Measurements from ENCODE around the gene FERD3L. TPM values are rescaled to one million over a fixed set of nuclear protein-coding genes. Genes with fewer than 3 reads are reported as not detected.
"Not testable (repeated sequence)": the region's sequence is repeated elsewhere in the genome, so short reads cannot be mapped to it uniquely, and the experiment has no call there.

The FERD3L gene, protein sequence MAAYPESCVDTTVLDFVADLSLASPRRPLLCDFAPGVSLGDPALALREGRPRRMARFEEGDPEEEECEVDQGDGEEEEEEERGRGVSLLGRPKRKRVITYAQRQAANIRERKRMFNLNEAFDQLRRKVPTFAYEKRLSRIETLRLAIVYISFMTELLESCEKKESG
- not detected for total RNA-seq

DNA sequence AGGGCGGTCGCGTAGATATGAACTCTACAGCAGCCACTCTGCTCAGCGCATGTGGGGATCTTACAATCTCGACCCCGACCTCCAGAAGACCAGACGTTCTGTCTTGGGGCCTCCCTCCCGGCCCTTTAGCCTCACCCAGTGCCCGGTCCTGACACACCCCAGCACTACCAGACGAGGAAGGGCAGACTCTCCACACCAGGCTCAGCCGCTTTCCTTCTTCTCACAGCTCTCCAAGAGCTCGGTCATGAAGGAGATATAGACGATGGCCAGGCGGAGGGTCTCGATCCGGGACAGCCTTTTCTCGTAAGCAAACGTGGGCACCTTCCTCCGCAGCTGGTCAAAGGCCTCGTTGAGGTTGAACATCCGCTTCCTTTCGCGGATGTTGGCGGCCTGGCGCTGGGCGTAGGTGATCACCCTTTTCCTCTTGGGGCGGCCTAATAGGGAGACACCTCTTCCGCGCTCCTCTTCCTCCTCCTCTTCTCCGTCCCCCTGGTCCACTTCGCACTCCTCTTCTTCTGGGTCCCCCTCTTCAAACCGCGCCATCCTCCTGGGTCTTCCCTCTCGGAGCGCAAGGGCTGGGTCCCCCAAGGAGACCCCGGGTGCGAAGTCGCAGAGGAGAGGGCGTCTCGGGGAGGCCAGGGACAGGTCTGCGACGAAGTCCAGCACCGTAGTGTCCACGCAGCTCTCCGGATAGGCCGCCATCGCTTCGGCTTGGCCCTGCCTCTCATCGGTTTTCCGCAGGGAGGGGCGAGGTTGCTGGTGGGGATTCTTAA is at the start of gene FERD3L:
TSS of gene FERD3L (minus strand) at position 761 of the 773 bp plus-strand sequence. CDS start at position 702, 59 bp downstream.
- intact Hi-C loops (cut with DNase I) = no loop called here
- ATAC-seq (peak; percentile 20), DNase-seq (ENCODE audit: low spot score) (no peak)

DNA sequence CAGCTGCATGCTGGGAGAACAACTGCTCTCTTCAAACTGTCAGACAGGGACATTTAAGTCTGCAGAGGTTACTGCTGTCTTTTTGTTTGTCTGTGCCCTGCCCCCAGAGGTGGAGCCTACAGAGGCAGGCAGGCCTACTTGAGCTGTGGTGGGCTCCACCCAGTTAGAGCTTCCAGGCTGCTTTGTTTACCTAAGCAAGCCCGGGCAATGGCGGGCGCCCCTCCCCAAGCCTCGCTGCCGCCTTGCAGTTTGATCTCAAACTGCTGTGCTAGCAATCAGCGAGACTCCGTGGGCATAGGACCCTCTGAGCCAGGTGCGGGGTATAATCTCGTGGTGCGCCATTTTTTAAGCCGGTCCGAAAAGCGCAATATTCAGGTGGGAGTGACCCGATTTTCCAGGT is 49.2 kb upstream of the FERD3L start:
- intact Hi-C loops (cut with DNase I); ATAC-seq; DNase-seq (ENCODE audit: low spot score): not testable (repeated sequence)

DNA sequence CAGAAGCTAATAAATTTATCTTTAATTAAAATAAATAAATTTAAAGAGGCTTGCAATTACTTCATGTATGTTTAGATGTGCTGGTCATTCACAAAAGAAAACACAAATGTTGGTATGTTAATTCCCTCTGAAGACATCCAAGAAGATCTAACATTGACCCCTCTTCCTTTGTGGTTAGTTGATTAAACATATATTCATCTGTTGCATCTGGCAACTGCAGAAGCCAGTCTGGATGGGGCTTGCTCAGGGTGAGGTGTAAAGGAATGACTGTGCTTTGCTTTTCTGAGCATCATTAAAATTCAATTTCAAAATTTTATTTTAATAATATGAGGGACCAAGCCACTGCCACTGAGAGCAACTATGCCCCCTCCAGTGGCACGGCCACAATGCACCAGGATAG is 36.4 kb upstream of the FERD3L start:
- DNase-seq (ENCODE audit: low spot score) = no peak
- intact Hi-C loops (cut with DNase I) = no loop called here
- ATAC-seq = no peak

DNA sequence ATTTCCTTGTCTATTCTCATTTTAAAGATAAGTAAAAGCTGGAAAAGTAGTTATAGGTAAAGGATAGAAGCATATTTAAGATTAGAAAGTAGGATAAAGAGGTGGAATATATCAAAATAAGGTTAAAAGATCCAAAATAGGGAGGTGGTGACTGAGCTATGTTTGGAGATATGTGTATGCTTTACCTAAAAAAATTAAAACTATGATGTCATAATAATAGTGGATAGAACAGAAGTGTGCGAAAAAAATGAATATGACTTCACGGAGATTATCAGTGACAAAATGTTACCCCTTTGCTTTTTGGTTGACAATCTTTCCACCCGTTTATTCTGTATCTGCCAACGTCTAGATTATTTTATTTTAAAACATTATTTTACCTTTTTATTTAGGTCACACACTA is 33.4 kb upstream of the FERD3L start:
- no peak for ATAC-seq
- intact Hi-C loops (cut with DNase I) = no loop called here
- no peak for DNase-seq (ENCODE audit: low spot score)

- intact Hi-C loops (cut with DNase I) = no loop called here
- ATAC-seq = no peak
- no peak for DNase-seq (ENCODE audit: low spot score)
These were observed 32.0 kb upstream of the FERD3L start for GRCh38 chr7:19177269-19177668.

- intact Hi-C loops (cut with DNase I) = no loop called here
- no peak for DNase-seq (ENCODE audit: low spot score)
- no peak for ATAC-seq
These were observed 30.0 kb upstream of the FERD3L start for GRCh38 chr7:19175241-19175640.

- ATAC-seq = no peak
- intact Hi-C loops (cut with DNase I) = no loop called here
These were observed 16.4 kb upstream of the FERD3L start for GRCh38 chr7:19161671-19162070.

DNA sequence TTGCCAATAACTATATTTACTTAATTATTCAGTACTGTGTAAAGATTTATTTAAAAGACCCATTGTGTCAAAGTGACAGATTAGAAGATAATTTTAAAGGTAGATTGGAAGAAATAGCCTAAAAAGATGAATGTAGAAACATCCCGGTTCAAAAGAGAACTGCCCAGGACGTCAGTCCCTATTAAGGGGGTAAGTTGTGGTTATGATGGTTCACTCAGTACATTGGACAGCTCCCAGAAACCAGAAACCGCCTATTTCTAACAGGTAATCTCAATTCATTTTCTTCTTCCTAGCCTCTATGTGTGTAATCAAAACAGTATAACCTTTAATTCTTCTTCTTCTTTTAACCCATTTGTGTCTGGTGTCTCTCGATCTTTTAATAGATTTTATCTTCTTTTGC is 1.5 kb upstream of the FERD3L start:
- intact Hi-C loops (cut with DNase I) = loop anchor here (2.0 kb wide), 1 partner anchor 64 kb away; no protein-coding TSS in a partner anchor
- no peak for DNase-seq (ENCODE audit: low spot score)
- no peak for ATAC-seq

More at GRCh38 chr7:19161671-19162070, 16.4 kb upstream of the FERD3L start:
- DNase-seq (ENCODE audit: low spot score) = no peak

- ATAC-seq (no peak), DNase-seq (ENCODE audit: low spot score) (no peak)
- intact Hi-C loops (cut with DNase I) = loop anchor here (2.0 kb wide), 1 partner anchor 65 kb away; no protein-coding TSS in a partner anchor
These were observed 354 bp upstream of the FERD3L start for GRCh38 chr7:19145434-19146115.

DNA sequence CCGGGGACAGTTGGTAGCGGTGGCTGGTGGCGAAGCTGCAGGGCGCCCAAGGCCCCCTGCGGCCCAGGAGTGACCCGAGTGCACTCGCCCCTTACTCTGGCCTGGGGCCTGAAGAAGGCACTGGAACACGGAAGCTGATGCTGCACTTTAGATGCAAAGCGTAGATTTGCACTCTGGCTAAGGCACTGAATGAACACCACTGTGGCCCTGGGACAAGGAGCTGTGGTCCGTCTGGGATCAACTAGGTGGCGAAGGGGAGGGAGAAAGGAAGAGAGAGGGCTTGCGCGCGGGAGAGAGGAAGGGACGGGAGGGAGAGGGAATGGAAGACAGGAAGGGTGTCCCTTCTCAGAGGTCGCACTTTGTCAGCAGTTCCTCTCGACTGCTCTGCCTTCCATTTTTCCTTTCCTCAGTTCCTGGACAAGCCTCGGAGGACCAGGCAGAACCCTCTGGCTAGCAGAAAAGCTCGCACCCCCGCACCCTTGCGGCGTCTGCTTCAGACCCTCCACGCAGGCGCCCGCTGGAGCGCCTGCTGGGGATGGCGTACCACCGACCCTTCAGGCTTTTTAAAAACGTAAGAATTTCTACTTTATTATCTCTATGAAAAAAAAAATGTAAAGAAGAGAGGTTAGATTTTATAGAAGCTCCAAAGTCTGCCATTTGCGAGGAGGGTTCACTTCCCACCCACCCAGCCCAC is 1.2 kb downstream of the FERD3L start:
- intact Hi-C loops (cut with DNase I) = no loop called here
- DNase-seq (ENCODE audit: low spot score) = no peak
- ATAC-seq = no peak

DNA sequence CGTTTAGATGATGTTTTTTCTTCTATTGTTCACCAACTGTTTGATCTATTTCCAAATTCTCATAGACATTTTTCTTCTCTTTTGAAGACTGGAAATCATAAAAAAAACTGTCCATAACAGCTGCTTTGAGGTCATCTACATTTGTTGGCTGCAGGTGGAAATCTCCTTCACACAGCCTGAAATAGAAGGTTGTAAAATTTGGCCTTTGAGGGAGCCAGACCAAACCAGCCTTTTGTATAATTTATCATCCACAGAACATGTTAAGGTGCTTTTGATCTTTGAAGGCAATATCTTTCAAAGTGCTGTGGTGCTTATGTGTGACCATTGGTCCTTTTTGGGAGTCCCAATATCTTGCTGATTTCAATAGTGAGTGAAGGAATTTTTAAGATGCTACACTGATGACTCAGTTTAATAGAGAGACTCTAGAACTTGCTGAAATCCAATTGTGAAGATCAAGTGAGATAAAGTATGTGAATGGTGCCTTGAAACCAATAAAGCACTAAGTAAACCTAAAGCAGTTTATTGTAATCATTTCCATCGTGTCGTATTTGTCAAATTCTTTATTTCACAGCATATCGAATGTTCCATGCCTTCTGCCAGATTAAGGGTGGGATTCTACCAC is 5.4 kb downstream of the FERD3L start:
- ATAC-seq (no peak), DNase-seq (ENCODE audit: low spot score) (no peak)
- intact Hi-C loops (cut with DNase I) = no loop called here

DNA sequence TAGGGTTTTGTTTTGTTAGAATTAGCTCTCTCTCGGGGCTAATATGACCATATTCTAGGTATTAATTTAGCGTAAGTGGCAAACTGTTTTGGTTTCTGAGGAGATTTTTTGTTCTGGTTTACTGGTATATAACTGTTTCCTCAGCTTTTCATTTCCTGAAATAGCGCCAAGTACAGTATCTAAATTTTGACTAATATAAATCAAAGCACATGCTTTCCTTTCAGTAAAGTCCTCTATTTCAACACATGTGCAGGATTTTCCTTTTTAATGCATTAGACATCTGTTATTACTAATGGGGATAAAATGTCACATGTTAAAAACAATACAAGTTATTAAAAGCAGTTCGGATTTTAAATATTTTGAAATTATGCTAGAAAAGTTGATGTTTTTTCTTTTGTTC is 11.3 kb downstream of the FERD3L start:
- ATAC-seq (no peak), DNase-seq (ENCODE audit: low spot score) (no peak)
- intact Hi-C loops (cut with DNase I) = no loop called here

- intact Hi-C loops (cut with DNase I) = no loop called here
- DNase-seq (ENCODE audit: low spot score) (no peak), ATAC-seq (no peak)
These were observed 11.8 kb downstream of the FERD3L start for GRCh38 chr7:19133390-19133789.

- no peak for DNase-seq (ENCODE audit: low spot score)
- intact Hi-C loops (cut with DNase I) = no loop called here
- ATAC-seq = no peak
These were observed 16.4 kb downstream of the FERD3L start for GRCh38 chr7:19128856-19129255.

GRCh38 chr7:19121977-19122588 is 23.1 kb downstream of the FERD3L start:
- DNase-seq (ENCODE audit: low spot score) = no peak
- no peak for ATAC-seq
- intact Hi-C loops (cut with DNase I) = no loop called here

DNA sequence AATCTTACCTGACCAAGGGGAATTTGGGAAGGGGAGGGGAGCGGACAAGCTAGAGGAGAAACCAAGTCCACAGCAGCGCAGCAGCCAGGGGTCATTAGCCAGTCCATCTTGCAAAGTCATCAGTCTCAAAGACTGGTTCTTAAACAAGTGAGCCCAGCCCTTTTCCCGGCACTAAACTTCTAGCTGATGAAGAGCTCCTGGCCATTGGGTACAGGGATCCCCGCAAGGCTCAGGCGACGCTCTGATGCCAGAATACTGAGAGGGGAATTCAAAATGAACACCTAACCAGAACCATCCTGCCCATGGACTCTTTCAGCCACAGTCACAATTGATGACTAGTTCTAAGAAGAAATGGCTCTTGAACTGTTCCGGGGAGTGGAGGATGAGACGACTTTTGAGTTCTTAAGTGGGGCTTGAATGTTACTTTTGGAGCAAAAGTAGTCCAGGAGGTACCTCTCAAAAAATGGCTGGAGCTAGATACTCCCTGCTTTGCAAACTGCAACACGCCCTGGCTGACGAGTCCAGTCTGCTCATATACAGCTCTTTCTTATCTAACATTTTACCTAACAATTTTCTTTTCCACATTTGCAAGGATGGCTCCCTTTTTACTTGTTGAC is 25.2 kb downstream of the FERD3L start:
- no peak for DNase-seq (ENCODE audit: low spot score)
- intact Hi-C loops (cut with DNase I) = no loop called here
- no peak for ATAC-seq

DNA sequence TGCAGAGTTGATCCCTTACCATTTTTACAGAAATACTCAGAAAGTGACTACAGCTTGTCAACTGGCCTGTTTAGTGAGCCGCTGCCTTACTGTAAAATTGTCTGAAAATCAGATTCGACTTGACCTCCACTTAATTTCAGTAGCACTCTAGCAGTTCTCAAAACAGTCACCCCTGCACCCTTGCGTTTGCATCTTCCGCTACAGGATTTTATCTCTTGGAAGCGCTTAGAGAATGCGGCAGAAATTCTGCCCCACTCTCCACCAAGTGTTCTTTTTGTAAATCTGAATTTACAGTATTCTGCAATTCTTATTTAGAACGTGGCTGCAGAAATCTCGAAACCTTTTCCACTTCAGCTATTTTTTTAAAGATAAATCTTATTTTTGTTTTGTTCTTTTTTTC is 25.8 kb downstream of the FERD3L start:
- ATAC-seq (no peak), DNase-seq (ENCODE audit: low spot score) (no peak)
- intact Hi-C loops (cut with DNase I) = no loop called here

- intact Hi-C loops (cut with DNase I) = no loop called here
- DNase-seq (ENCODE audit: low spot score) (peak; percentile 53), ATAC-seq (no peak)
These were observed 26.4 kb downstream of the FERD3L start for GRCh38 chr7:19118636-19119371.

Measured in sciatic nerve (tissue), 2 donors.